GM12873 (cell line): ENCODE data around the gene OTUB2.

Experiments
- TF ChIP-seq, protein P1 (sequence below): IDR thresholded peaks from 2 replicates; pipeline ENCODE4 v1.5.1; 2012; ENCODE audit warnings: low read depth, mild to moderate bottlenecking, moderate library complexity, low read length, control low read depth; ENCODE audit not compliant: insufficient read depth; ENCODE audit errors: missing control alignments

Gene OTUB2

GRCh38 chr14:94038510-94038909 is 12.4 kb downstream of the OTUB2 start:
- TF ChIP-seq, protein P1, sequence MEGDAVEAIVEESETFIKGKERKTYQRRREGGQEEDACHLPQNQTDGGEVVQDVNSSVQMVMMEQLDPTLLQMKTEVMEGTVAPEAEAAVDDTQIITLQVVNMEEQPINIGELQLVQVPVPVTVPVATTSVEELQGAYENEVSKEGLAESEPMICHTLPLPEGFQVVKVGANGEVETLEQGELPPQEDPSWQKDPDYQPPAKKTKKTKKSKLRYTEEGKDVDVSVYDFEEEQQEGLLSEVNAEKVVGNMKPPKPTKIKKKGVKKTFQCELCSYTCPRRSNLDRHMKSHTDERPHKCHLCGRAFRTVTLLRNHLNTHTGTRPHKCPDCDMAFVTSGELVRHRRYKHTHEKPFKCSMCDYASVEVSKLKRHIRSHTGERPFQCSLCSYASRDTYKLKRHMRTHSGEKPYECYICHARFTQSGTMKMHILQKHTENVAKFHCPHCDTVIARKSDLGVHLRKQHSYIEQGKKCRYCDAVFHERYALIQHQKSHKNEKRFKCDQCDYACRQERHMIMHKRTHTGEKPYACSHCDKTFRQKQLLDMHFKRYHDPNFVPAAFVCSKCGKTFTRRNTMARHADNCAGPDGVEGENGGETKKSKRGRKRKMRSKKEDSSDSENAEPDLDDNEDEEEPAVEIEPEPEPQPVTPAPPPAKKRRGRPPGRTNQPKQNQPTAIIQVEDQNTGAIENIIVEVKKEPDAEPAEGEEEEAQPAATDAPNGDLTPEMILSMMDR: no peak

DNA sequence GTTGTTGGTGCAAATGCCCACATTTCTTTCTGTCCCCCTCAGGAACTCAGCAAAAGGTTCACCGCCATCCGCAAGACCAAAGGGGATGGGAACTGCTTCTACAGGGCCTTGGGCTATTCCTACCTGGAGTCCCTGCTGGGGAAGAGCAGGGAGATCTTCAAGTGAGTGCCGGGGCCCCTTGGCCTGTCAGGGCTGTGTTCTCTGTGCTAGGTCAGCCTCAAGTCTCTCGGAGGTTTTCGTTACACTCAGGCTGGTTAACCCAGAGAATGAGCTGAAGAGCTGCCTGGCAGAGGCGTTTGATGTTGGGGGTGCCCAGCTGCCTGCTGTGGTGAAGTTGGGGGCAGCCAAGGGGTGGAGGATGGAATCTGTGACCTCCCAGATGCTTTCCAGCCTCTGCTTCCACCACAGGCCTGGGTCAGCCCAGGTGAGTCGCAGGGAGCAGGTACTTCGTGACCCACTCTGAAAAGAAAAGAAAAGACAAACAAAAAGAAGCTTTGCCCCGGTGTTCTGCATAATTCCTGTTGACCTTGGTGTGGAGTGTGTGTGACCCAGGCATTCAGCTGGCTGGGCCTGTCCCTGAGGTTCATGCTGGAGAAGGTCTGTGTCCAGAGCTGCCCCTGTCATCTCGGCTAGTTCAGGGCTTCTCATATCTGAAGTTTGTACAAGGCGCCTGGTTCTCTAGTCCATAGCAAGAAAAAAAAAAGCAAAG is 12.9 kb downstream of the OTUB2 start:
- TF ChIP-seq, protein P1: no peak

- TF ChIP-seq, protein P1: no peak
Observed at GRCh38 chr14:94040247-94040646, 14.1 kb downstream of the OTUB2 start.

GRCh38 chr14:94040796-94041195 is 14.7 kb downstream of the OTUB2 start:
- TF ChIP-seq, protein P1: no peak

- TF ChIP-seq, protein P1: no peak
Observed at GRCh38 chr14:94041551-94042346, 15.6 kb downstream of the OTUB2 start.

- TF ChIP-seq, protein P1: no peak
Observed at GRCh38 chr14:94042433-94043091, 16.4 kb downstream of the OTUB2 start.
